Measurements from ENCODE around the gene BCKDK. TPM values are rescaled to one million over a fixed set of nuclear protein-coding genes. Genes with fewer than 3 reads are reported as not detected.

BCKDK gene
- total and polyA plus RNA-seq, 2 of the 8 experiments (the other 6 are each of a cell fraction or from before 2014, with no cell fraction given): 49.6 to 77.1 TPM

GRCh38 chr16:31138621-31139578 lies 30.7 kb downstream of the BCKDK start (continued):
- TF ChIP-seq E2F6 (IDR thresholded peaks at IDR 0.05) (peak; percentile 60; the same call in 1 of the 2 replicates), POLR2A (IDR thresholded peaks at IDR 0.05; ENCODE audit: control extremely low read depth in 1 of 2, low read depth in 2 of 2, low read length in 2 of 2) (peak in 1 of 2 experiments; percentile 55; a peak in 1 of 3 replicates), ATF3 (IDR thresholded peaks at IDR 0.05; ENCODE audit: insufficient read depth, low read depth, low read length) (no peak), BACH1 (IDR thresholded peaks at IDR 0.05; ENCODE audit: low read length) (peak; percentile 35; the same call in 1 of the 2 replicates), CHD7 (IDR thresholded peaks at IDR 0.05; ENCODE audit: insufficient replicate concordance, low read length) (no peak), CHD2 (IDR thresholded peaks at IDR 0.05; ENCODE audit: low read length) (no peak), RXRA (IDR thresholded peaks at IDR 0.05; ENCODE audit: insufficient read depth, low read depth, low read length) (no peak)
